ENCODE data around the gene MARK4. TPM values are rescaled to one million over a fixed set of nuclear protein-coding genes. Genes with fewer than 3 reads are reported as not detected.

Gene MARK4
- total RNA-seq, 1 donor from 2014 or later: 10.8 TPM

GRCh38 chr19:45276284-45276687 lies 25.2 kb downstream of the MARK4 start:
- FAIRE-seq (no peak), DNase-seq (ENCODE audit: low read depth) (no peak)
- Histone ChIP-seq H3K4me3 (ENCODE audit: low read depth, low read length) (no peak overlapping the region), H3K27me3 (ENCODE audit: control insufficient read depth, insufficient read depth, low read length) (no peaks in the 10 kb centered on the region), H3K36me3 (ENCODE audit: control insufficient read depth, insufficient read depth, low read length) (peaks cover 23% of the 10 kb centered on the region)
- TF ChIP-seq, protein P1, sequence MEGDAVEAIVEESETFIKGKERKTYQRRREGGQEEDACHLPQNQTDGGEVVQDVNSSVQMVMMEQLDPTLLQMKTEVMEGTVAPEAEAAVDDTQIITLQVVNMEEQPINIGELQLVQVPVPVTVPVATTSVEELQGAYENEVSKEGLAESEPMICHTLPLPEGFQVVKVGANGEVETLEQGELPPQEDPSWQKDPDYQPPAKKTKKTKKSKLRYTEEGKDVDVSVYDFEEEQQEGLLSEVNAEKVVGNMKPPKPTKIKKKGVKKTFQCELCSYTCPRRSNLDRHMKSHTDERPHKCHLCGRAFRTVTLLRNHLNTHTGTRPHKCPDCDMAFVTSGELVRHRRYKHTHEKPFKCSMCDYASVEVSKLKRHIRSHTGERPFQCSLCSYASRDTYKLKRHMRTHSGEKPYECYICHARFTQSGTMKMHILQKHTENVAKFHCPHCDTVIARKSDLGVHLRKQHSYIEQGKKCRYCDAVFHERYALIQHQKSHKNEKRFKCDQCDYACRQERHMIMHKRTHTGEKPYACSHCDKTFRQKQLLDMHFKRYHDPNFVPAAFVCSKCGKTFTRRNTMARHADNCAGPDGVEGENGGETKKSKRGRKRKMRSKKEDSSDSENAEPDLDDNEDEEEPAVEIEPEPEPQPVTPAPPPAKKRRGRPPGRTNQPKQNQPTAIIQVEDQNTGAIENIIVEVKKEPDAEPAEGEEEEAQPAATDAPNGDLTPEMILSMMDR (IDR thresholded peaks at IDR 0.05; ENCODE audit: insufficient read depth, low read length, severe bottlenecking): no peak

DNA sequence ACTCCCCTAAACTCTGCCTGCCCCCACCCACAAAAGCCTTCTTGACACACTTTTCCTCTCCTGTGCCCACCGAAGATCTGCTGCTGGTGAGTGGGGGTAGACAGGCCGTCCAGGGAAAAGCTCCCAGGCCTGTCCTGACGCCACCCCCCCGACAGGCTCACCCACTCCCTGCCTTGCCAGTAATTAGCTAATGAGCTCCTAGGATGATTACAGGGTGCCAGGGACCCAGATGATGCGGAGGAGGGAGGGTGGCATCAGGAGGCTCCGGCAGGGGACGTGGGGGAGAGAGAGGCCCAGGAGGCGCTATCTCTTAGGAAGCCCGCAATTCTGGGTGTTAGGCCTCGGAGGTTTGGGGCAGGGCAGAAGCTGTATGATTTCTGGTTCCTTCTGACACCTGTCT lies 27.0 kb downstream of the MARK4 start:
- Histone ChIP-seq H3K36me3 (ENCODE audit: control insufficient read depth, insufficient read depth, low read length) (peaks cover 21% of the 10 kb centered on the region), H3K27me3 (ENCODE audit: control insufficient read depth, insufficient read depth, low read length) (no peaks in the 10 kb centered on the region), H3K4me3 (ENCODE audit: low read depth, low read length) (no peak overlapping the region)
- DNase-seq (ENCODE audit: low read depth) (no peak), FAIRE-seq (no peak)
- TF ChIP-seq, protein P1 (IDR thresholded peaks at IDR 0.05; ENCODE audit: insufficient read depth, low read length, severe bottlenecking): no peak

DNA sequence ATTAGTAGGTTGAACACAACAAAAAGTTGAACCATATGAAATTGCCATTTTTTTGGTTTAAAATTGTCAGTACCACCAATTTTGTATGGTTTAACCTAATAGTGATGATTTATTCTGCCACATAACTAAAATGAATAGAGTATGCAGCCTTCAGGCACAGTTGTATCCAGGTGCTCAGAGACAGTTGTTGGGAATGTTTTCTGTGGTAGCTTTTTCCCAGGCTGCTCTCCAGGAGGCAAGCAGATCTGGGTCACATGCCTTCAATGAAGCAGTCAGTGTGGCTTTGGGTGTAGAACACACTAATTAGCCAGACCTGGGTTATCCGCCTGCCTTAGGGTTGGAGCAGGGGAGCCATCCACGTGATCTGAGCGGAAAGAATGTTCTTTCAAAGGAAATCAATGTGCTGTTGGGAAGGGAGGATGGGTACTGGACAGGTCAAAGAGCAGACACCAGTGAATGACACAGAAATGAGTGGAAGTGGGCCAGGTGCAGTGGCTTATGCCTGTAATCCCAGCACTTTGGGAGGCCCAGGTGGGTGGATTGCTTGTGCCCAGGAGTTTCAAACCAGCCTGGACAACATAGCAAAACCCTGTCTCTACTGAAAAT lies 28.6 kb downstream of the MARK4 start:
- peaks cover 18% of the 10 kb centered on the region for H3K36me3 ChIP-seq (ENCODE audit: control insufficient read depth, insufficient read depth, low read length)

GRCh38 chr19:45280471-45280961 lies 29.4 kb downstream of the MARK4 start:
- no peak overlapping the region for H3K4me3 ChIP-seq (ENCODE audit: low read depth, low read length)
- no peaks in the 10 kb centered on the region for H3K27me3 ChIP-seq (ENCODE audit: control insufficient read depth, insufficient read depth, low read length)
- FAIRE-seq (no peak), DNase-seq (ENCODE audit: low read depth) (no peak)
- H3K36me3 ChIP-seq (ENCODE audit: control insufficient read depth, insufficient read depth, low read length): peaks cover 18% of the 10 kb centered on the region
- TF ChIP-seq, protein P1 (IDR thresholded peaks at IDR 0.05; ENCODE audit: insufficient read depth, low read length, severe bottlenecking): no peak

More for the DNA sequence above, 28.6 kb downstream of the MARK4 start:
- Histone ChIP-seq H3K4me3 (ENCODE audit: low read depth, low read length) (no peak overlapping the region), H3K27me3 (ENCODE audit: control insufficient read depth, insufficient read depth, low read length) (no peaks in the 10 kb centered on the region)
- TF ChIP-seq, protein P1 (IDR thresholded peaks at IDR 0.05; ENCODE audit: insufficient read depth, low read length, severe bottlenecking): no peak
- FAIRE-seq: no peak
- DNase-seq (ENCODE audit: low read depth): no peak

- Histone ChIP-seq H3K27me3 (ENCODE audit: control insufficient read depth, insufficient read depth, low read length) (no peaks in the 10 kb centered on the region), H3K36me3 (ENCODE audit: control insufficient read depth, insufficient read depth, low read length) (peaks cover 14% of the 10 kb centered on the region), H3K4me3 (ENCODE audit: low read depth, low read length) (no peak overlapping the region)
- no peak for FAIRE-seq
- TF ChIP-seq, protein P1 (IDR thresholded peaks at IDR 0.05; ENCODE audit: insufficient read depth, low read length, severe bottlenecking): no peak
- no peak for DNase-seq (ENCODE audit: low read depth)
These were observed 32.5 kb downstream of the MARK4 start for GRCh38 chr19:45283443-45284033.

Measured in bronchial epithelial cell (primary cell).